HG03354 (cell line): Measurements from ENCODE around the gene WNT7B.

Experiments used
- ATAC-seq: cut with Tn5 transposase; IDR thresholded peaks from one replicate; pipeline ENCODE4 v1.9.1; 2021; ENCODE audit warnings: mild to moderate bottlenecking; ENCODE audit not compliant: unreplicated experiment, poor library complexity, severe bottlenecking

The WNT7B gene

GRCh38 chr22:45975164-45976161 is 1.5 kb downstream of the WNT7B start:
- ATAC-seq: no peak

GRCh38 chr22:45974498-45974897 is 2.5 kb downstream of the WNT7B start:
- no peak for ATAC-seq

DNA sequence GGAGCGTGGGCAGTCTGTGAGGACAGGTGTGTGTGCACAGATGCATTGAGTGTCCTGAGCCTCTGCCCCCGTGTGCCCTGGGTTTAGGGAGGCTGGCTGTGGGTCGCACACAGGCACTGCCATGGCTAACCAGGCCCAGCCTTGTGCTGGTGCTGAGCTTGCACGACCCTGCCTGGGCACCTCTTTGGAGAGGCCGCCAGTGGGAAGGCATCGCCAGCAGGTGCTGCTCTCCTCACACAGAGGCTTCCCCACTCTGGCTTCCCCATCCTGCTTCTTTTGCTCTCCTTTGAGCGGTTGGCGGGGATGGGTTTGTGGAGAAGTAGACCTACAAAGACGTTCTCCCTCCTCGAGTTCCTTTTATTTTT is 4.1 kb downstream of the WNT7B start:
- no peak for ATAC-seq

GRCh38 chr22:45972091-45972888 is 4.7 kb downstream of the WNT7B start:
- ATAC-seq: no peak

GRCh38 chr22:45971408-45972028 is 5.4 kb downstream of the WNT7B start:
- no peak for ATAC-seq

DNA sequence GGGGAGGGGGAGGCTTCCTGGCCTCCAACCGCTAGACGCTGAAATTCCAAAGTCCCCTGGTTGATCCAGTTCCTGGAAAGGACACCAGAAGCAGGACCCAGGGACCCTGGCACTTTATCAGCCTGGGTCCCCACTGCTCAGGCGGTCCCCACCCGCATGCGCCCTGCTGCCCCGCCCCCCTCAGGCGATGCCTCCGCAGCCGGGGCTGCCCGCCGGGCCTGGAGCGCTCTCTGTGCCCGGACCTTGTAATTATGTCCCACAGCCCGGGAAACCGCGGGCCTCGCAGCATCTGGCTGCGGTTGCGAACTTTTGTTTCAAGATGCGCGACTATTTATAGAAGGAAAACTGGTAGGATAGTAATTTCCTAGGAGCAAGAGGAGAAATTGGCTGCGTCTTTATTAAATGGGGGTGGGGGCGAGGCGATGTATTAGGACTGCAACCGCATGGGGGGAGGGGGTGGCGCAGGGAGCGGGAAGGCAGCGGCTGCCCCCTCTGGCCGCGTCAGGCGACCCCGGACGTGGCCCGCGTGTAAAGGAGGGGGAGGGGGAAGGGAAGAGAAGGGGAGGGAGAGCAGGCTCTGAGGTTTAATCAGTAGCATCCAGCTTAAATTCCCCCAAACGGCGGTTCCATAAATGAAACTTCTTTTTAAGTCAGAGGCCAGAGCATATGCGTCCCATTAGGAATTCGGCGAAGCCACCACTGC is 6.1 kb downstream of the WNT7B start:
- ATAC-seq: no peak

DNA sequence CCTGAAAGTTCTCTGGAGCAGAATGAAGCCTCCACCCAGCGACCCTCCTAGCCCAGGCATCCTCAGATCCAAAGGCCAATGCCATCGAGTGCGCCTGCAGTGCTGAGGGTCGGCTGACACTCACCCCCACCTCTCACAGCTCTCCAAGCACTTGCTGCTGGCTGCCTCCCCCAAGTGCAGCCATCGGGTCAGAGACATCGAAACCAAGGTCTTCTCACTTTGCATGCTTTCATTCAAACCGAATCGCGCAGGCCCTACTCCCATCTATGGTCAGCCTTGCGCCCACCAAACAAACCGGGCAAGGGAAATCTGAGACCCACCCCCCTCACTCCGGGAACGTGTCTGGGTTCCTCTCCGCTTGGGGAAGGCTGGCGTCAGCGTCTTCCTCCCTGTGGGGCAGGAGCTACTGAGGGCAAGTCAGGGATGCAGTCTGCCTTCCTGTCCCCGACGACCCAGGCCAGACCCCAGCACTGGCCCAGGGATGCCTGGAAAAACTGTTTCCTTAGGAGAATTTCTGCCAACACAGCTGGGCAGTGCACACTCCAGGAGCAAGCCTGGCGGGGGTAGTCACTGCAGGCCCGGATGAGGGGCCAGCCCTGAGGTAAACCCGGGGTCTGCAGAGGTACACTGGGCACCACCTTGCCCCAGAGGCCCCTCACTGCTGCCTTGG is 7.0 kb downstream of the WNT7B start:
- no peak for ATAC-seq

GRCh38 chr22:45969414-45969799 is 7.6 kb downstream of the WNT7B start:
- no peak for ATAC-seq

DNA sequence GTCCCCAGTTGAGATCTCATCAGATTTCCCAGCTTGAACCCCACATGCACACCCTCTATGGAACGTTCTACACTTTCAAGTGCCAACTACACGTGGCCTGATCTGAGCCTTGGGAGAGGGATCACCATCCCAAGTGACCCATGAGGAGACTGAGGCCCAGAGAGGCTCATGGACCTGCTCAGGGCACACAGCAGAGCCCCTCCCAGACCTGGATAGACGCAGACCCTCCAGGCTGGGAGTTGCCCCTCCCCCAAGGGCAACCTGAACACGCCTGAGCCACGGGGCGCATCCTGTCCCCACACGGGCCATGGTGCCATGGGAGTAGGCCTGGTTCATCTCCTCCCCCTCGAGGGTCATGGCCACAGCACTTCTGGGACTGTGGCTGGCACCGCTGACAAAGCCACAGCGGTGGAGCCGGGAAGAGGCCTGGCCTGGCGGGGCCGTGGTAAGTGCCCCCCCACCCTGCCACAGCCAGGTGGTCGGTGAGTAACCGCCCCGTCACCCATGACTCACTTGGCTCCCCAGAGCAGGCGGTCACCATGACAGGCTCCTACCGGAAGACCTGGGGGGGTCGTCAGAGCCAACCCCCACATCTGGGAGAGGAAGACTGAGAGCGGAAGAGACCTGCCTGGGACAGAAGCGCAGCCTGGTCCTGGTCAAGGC is 8.1 kb downstream of the WNT7B start:
- ATAC-seq: no peak

DNA sequence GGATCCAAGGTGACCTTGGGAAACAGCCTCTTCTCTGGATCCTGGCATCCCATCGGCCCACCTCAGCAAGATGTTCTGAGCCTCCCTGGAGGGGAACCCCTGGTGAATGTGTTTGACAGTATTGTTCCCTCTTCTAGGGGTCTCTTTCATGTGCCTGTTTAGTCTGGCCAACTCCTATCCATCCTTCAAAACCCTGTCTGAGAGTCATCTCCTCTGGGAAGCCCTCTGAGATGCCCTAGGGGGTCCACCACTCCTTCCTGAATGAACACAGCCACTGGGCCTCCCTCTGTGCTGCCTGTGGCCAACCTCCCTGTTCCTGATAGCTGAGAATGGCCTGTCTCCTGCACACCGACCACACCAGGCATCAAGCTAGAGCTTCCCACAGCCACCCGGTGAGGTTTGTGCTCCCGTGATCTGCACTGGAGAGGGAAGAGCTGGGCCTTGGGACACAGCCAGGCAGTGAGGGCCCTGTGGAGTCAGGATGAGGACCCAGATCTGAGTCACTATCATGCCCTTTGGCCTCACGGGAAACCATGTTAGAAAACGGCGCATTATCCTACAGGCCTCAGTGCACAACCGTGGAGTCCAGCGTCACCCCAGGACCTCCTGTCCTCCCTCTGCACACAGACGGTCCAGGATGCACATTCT is 8.8 kb downstream of the WNT7B start:
- ATAC-seq: no peak

GRCh38 chr22:45966895-45967365 is 10.0 kb downstream of the WNT7B start:
- ATAC-seq: no peak

- no peak for ATAC-seq
Measured at GRCh38 chr22:45966320-45966894, 10.6 kb downstream of the WNT7B start.

GRCh38 chr22:45965563-45965962 is 11.4 kb downstream of the WNT7B start:
- no peak for ATAC-seq

GRCh38 chr22:45964926-45965527 is 11.9 kb downstream of the WNT7B start:
- ATAC-seq: no peak

GRCh38 chr22:45964372-45964771 is 12.6 kb downstream of the WNT7B start:
- ATAC-seq: no peak

GRCh38 chr22:45963821-45964220 is 13.1 kb downstream of the WNT7B start:
- no peak for ATAC-seq

GRCh38 chr22:45962756-45963324 is 14.1 kb downstream of the WNT7B start:
- no peak for ATAC-seq
